T-helper 22 cell (primary cell): ENCODE measurements around the gene IGSF23.
"Not testable (repeated sequence)": the region's sequence is repeated elsewhere in the genome, so short reads cannot be mapped to it uniquely, and the experiment has no call there.

Experiments
- DNase-seq: peaks from one replicate; pipeline ENCODE4 v3.0.0-alpha.2; 2020; ENCODE audit warnings: low read depth

Gene IGSF23

GRCh38 chr19:44666852-44667556 lies 53.6 kb downstream of the IGSF23 start:
- DNase-seq, result no peak

- DNase-seq, result no peak
Observed at GRCh38 chr19:44668985-44669764, 55.8 kb downstream of the IGSF23 start.

- not testable (repeated sequence) for DNase-seq
Observed at GRCh38 chr19:44670027-44670426, 56.7 kb downstream of the IGSF23 start.

- no peak for DNase-seq
Observed at GRCh38 chr19:44671400-44671799, 58.0 kb downstream of the IGSF23 start, which contains the start of gene CEACAM19. CEACAM19 (plus strand) TSS chr19:44671482; CDS start chr19:44671932, 450 bp downstream.

GRCh38 chr19:44672226-44672625 lies 58.9 kb downstream of the IGSF23 start:
- no peak for DNase-seq

- DNase-seq, result no peak
Observed at GRCh38 chr19:44673510-44673909, 60.1 kb downstream of the IGSF23 start.

- no peak for DNase-seq
Observed at GRCh38 chr19:44675521-44675920, 62.2 kb downstream of the IGSF23 start.

GRCh38 chr19:44677019-44677811 lies 63.9 kb downstream of the IGSF23 start:
- DNase-seq, result no peak

GRCh38 chr19:44680536-44680935 lies 67.2 kb downstream of the IGSF23 start:
- DNase-seq, result no peak

- no peak for DNase-seq
Observed at GRCh38 chr19:44681992-44682790, 68.8 kb downstream of the IGSF23 start.

- no peak for DNase-seq
Observed at GRCh38 chr19:44682807-44683206, 69.4 kb downstream of the IGSF23 start.

- DNase-seq, result no peak
Observed at GRCh38 chr19:44683434-44684210, 70.3 kb downstream of the IGSF23 start.

GRCh38 chr19:44684396-44684795 lies 71.0 kb downstream of the IGSF23 start:
- DNase-seq, result not testable (repeated sequence)

GRCh38 chr19:44684892-44685863 lies 71.8 kb downstream of the IGSF23 start:
- no peak for DNase-seq

- DNase-seq, result no peak
Observed at GRCh38 chr19:44685877-44686276, 72.5 kb downstream of the IGSF23 start.
